Glutamatergic neuron (in vitro differentiated cells): ENCODE data around the gene KIRREL1. TPM values are rescaled to one million over a fixed set of nuclear protein-coding genes. Genes with fewer than 3 reads are reported as not detected.

ENCODE experiments used
- DNase-seq: peaks from one replicate; pipeline ENCODE4 v3.0.0; 2022
- H3K27ac Mint-ChIP-seq: one replicate; pipeline ENCODE4 v1.8.0; 2020; ENCODE audit warnings: mild to moderate bottlenecking, mixed read lengths, inconsistent platforms; ENCODE audit not compliant: unreplicated experiment
- H3K27me3 Mint-ChIP-seq: one replicate; pipeline ENCODE4 v1.8.0; 2020; ENCODE audit warnings: mild to moderate bottlenecking, moderate library complexity, mixed read lengths, inconsistent platforms; ENCODE audit not compliant: unreplicated experiment
- H3K36me3 Mint-ChIP-seq: one replicate; pipeline ENCODE4 v1.8.0; 2020; ENCODE audit warnings: mild to moderate bottlenecking, mixed read lengths, inconsistent platforms; ENCODE audit not compliant: unreplicated experiment
- H3K4me1 Mint-ChIP-seq: one replicate; pipeline ENCODE4 v1.8.0; 2020; ENCODE audit warnings: mild to moderate bottlenecking, low read depth, mixed read lengths, inconsistent platforms; ENCODE audit not compliant: unreplicated experiment
- H3K4me3 Mint-ChIP-seq: one replicate; pipeline ENCODE4 v1.8.0; 2020; ENCODE audit warnings: mild to moderate bottlenecking, mixed read lengths, inconsistent platforms; ENCODE audit not compliant: unreplicated experiment
- H3K9me3 Mint-ChIP-seq: one replicate; pipeline ENCODE4 v1.8.0; 2020; ENCODE audit warnings: mild to moderate bottlenecking, moderate library complexity, mixed read lengths, inconsistent platforms; ENCODE audit not compliant: unreplicated experiment
- total RNA-seq: library from RNA; stranded (reverse); fragmentation: NEBNext Ultra II Directional; extraction: Animal tissue kit (Norgen Biotek cat#: 25700); gene quantifications from one replicate; pipeline ENCODE4 v1.2.1, GENCODE V29; 2021; ENCODE audit not compliant: unreplicated experiment
- TF ChIP-seq, protein P1 (sequence below): fragments of 200-600 bp; sonication (generic); IDR thresholded peaks from one replicate; pipeline ENCODE4 v1.5.0; 2021; ENCODE audit not compliant: partially characterized antibody, unreplicated experiment

KIRREL1 gene
- total RNA-seq, 1 donor from 2014 or later = 8.1 TPM

DNA sequence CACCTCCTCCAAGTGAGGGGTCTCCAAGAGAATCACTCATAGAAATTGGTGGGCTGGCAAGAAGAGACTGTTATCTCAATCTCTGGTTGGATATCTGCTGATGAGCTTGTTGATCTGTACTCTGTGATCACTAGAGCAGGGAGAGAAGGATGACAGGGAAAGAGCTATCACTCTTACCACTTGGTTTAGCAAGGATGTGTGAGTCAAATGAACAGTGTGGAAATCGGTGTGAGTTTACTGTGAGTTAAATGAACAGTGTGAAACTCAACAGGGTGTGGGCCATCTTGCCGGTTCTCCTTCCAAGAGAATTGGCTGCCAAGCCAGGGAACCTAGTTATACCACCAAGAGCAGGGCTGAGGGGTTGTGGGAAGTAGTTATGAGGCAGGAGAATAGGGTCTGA lies 154.0 kb downstream of the KIRREL1 start:
- TF ChIP-seq, protein P1, sequence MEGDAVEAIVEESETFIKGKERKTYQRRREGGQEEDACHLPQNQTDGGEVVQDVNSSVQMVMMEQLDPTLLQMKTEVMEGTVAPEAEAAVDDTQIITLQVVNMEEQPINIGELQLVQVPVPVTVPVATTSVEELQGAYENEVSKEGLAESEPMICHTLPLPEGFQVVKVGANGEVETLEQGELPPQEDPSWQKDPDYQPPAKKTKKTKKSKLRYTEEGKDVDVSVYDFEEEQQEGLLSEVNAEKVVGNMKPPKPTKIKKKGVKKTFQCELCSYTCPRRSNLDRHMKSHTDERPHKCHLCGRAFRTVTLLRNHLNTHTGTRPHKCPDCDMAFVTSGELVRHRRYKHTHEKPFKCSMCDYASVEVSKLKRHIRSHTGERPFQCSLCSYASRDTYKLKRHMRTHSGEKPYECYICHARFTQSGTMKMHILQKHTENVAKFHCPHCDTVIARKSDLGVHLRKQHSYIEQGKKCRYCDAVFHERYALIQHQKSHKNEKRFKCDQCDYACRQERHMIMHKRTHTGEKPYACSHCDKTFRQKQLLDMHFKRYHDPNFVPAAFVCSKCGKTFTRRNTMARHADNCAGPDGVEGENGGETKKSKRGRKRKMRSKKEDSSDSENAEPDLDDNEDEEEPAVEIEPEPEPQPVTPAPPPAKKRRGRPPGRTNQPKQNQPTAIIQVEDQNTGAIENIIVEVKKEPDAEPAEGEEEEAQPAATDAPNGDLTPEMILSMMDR = no peak
- H3K4me1 Mint-ChIP-seq = peaks cover 4% of the 10 kb centered on the region
- no peaks in the 10 kb centered on the region for H3K9me3 Mint-ChIP-seq
- no peak overlapping the region for H3K27ac Mint-ChIP-seq
- H3K27me3 Mint-ChIP-seq = peaks cover 11% of the 10 kb centered on the region
- no peak for DNase-seq
- H3K36me3 Mint-ChIP-seq = peaks cover 10% of the 10 kb centered on the region
- no peak overlapping the region for H3K4me3 Mint-ChIP-seq

DNA sequence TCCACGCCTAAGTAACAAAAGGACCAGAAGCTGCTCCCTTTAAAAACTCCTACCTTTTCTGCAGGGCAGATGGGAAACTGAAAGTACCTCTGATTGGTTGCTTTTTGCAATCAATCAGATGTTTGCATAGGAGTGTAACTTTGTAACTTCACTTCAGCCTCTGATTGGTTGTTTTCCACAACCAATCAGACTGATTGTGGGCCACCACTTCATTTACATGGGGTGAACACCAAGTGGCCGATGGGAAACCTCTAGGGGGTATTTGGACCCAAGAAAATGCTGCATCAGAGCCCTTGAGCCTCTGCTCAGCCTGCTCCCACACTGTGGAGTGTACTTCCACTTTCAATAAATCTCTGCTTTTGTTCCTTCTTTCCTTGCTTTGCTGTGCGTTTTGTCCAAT lies 154.4 kb downstream of the KIRREL1 start:
- Mint-ChIP-seq H3K27ac (no peak overlapping the region), H3K4me1 (peaks cover 4% of the 10 kb centered on the region), H3K9me3 (no peaks in the 10 kb centered on the region), H3K27me3 (peaks cover 11% of the 10 kb centered on the region), H3K36me3 (peaks cover 10% of the 10 kb centered on the region), H3K4me3 (no peak overlapping the region)
- DNase-seq = no peak
- TF ChIP-seq, protein P1 = no peak

DNA sequence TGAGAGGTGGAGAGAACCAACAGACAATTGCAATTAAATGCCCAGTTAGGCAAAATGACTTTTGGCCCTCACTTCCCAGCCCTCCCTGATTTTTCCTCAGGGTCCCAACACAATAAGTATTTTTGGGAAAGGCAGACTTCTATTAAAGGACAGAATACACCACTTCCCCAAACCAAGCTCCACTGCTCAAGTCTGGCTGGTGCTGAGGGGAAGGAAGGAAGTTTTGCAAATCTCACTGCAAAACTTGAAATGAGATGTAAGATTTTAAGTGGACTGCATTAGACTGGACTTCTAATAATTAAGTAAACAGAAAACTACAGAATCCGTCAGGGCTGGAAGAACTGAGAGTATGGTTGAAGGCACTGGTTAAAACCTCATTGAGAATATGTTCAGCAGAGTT lies 155.0 kb downstream of the KIRREL1 start:
- TF ChIP-seq, protein P1 = no peak
- Mint-ChIP-seq H3K36me3 (peaks cover 10% of the 10 kb centered on the region), H3K4me1 (peaks cover 4% of the 10 kb centered on the region), H3K27ac (no peak overlapping the region), H3K27me3 (peaks cover 11% of the 10 kb centered on the region), H3K9me3 (no peaks in the 10 kb centered on the region), H3K4me3 (peak overlapping the region; percentile 77)
- no peak for DNase-seq

DNA sequence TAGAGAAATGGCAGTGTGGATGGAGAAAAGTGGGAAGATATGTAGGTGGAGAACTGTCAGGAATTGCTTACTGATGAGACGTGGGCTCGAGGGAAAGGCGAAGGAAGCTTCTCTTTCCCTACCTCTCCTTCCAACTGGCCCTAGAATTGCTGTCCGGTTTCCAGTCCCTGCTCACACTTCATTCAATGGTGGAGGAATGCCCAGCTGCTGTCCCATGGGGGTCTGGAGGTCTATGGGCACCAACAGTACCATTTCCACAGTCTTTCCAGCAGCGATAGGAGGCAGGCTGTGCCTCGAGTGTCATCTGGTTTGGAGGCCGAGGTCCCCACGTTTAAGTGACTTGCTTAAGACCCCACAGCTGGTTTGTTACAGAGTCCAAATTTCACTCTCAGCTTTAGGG lies 155.7 kb downstream of the KIRREL1 start:
- TF ChIP-seq, protein P1 = no peak
- no peak for DNase-seq
- Mint-ChIP-seq H3K9me3 (no peaks in the 10 kb centered on the region), H3K27me3 (peaks cover 11% of the 10 kb centered on the region), H3K4me1 (peaks cover 4% of the 10 kb centered on the region), H3K36me3 (peaks cover 10% of the 10 kb centered on the region), H3K4me3 (peak overlapping the region; percentile 77), H3K27ac (no peak overlapping the region)

Other genes with a start within 250 kb of the KIRREL1 start
- gene FCRL2, start 216.5 kb upstream of the KIRREL1 start, total RNA-seq = not detected
- gene FCRL1, start 173.5 kb upstream of the KIRREL1 start, total RNA-seq = not detected
- not detected for gene CD5L, start 151.8 kb upstream of the KIRREL1 start, total RNA-seq
- gene CD1D, start 187.2 kb downstream of the KIRREL1 start, total RNA-seq = 0.25 TPM